ENCODE measurements around the gene XAGE1B.
"Not testable (repeated sequence)": the region's sequence is repeated elsewhere in the genome, so short reads cannot be mapped to it uniquely, and the experiment has no call there.

The XAGE1B gene, protein sequence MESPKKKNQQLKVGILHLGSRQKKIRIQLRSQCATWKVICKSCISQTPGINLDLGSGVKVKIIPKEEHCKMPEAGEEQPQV

DNA sequence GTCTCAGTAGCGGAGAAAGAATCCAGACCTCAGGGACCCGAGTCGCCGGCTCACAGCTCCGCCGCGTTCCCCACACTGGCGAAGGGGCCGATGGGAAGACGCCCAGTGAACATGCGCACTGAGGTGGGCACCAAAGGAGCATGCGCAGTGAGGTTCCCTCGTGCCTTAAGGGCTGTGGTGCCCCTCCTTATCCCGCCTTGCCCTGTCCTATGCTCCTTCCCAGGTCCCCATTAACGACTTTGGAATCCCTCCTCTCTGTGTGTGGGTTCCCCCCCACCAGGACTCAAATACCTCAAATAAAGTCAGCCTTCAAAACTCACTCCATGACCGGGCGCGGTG is at the start of gene XAGE1B:
Gene XAGE1B, minus strand, starts transcription at position 77 of the 339 bp plus-strand sequence. CDS start 1,536 bp downstream, outside the sequence.
- intact Hi-C loops (cut with DNase I); DNase-seq: not testable (repeated sequence)

DNA sequence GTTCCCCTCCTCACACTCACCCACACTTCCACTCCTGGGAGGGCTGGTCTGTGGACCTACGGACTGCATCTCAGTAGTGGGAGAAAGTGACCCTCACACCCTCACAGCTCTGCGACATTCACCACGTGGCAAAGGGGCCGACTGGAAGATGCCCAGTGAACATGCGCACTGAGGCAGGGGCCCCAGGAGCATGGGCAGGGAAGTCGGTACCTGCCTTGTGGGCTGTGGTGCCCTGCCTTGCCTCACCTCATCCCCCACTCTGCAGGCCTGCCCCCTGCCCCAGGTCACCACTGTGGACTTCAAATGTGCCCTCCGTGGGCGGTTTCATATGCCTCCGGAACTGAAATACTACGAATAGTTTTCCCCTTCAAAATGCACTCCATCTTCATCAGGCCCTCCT is 46.2 kb upstream of the XAGE1B start:
- intact Hi-C loops (cut with DNase I), result no loop called here
- DNase-seq, result no peak

DNA sequence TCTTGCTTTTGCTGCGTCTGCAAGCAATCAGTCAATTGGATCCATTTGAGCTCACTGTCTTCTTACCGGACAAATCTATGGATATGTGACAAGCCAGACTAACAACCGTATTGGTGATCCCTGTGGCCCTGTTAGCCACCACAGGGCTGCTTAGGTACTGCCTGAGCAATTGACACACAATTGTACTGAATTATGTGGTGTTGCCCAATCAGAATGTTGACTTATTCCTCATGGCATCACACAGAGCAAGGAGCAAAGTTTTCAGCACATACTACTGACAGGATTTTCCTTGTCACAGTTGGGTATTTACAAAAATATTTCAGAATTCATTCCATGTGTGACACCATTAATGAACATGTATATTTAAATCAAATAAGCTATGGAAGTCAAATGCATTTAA is 41.3 kb upstream of the XAGE1B start:
- intact Hi-C loops (cut with DNase I), result no loop called here
- DNase-seq, result no peak

DNA sequence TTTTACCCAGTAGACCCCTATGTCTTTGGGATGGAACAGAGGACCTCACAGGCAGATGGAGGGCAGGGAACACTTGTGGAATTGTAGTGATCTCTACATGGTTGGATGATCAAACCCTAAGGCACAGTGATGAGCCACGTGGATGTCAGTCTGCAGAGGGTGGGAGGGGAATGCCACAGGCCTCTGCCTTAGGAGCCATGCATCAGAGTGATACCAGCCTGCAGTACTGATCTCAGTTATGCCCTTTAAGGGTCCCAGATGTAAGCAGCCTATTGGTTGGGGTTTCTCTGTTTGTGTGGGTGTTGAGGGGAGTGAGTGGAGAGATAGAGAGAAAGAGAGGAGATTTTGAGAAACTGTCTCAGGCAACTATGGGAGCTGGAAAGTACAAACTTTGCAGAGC is 39.9 kb upstream of the XAGE1B start:
- intact Hi-C loops (cut with DNase I), result no loop called here
- DNase-seq, result no peak

DNA sequence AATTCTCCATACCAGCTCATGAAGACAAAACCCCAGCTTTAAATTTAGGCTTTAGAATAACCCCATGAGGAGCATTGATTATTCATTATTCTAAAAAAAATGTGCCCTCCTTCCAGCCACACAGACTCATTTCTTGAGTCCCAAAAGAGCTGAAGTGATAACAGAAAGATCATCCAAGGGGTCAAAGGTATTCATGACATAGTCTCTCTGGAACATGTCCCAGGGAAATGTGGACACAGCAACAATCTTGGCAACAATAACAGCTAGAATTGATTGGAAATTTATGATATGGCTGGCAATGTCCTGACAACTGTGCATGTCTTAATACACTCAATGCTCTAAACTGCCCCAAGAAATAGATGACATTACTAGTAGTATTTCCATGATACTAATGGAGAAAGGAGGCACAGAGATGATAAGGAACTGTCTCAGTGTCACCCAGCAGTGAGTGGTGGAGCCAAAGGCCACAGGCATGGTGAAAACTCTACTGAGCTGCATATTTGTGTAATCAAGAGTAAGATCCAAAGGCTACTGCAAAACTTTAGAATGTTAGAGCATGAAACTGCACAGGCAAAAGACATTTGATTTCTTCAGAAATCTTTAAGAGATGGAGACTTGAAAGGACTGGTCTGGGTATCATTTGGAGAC is 37.3 kb upstream of the XAGE1B start:
- DNase-seq, result no peak
- intact Hi-C loops (cut with DNase I), result no loop called here

DNA sequence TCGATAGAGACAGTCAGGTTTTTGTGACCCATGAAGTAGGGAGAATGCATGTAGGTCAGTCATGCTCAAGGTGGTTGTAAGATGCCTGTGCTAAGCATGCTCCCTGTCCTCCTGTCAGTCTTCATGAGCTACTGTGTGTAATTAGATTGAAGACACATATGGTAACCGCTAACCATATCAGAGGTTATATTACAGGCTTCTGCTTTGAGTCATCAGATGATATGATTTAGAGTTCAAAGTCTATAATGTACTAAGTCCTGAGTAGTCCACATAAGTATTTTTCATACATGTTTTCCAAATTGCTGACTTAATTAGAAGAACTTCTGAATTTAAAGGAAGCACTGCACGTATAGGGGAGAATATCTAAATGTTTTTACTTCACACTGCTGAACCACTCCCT is 31.9 kb upstream of the XAGE1B start:
- intact Hi-C loops (cut with DNase I); DNase-seq: not testable (repeated sequence)

- DNase-seq, result no peak
- intact Hi-C loops (cut with DNase I), result no loop called here
Observed at GRCh38 chrX:52544147-52544840, 27.4 kb upstream of the XAGE1B start.

GRCh38 chrX:52542311-52542710 is 25.4 kb upstream of the XAGE1B start:
- intact Hi-C loops (cut with DNase I), result no loop called here
- no peak for DNase-seq

DNA sequence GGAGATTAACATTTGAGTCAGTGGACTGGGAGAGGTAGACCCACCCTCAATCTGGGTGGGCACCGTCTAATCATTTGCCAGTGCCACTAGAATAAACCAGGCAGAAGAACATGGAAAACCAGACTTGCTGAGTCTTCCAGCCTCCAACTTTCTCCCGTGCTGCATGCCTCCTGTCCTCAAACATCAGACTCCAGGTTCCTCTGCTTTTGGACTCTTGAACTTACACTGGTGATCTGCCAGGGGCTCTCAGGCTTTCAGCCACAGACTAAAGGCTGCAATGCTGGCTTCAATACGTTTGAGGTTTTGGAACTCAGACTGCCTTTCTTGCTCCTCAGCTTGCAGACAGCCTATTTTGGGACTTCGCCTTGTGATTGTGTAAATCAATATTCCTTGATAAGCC is 24.2 kb upstream of the XAGE1B start:
- DNase-seq; intact Hi-C loops (cut with DNase I): not testable (repeated sequence)

GRCh38 chrX:52516110-52516986 is 515 bp downstream of the XAGE1B start:
- DNase-seq; intact Hi-C loops (cut with DNase I): not testable (repeated sequence)

GRCh38 chrX:52511126-52511525 is 5.7 kb downstream of the XAGE1B start:
- intact Hi-C loops (cut with DNase I); DNase-seq: not testable (repeated sequence)

- DNase-seq, result peak in 1 of 10 donors; percentile 9
- intact Hi-C loops (cut with DNase I), result no loop called here
Observed at GRCh38 chrX:52509916-52510315, 6.9 kb downstream of the XAGE1B start.

DNA sequence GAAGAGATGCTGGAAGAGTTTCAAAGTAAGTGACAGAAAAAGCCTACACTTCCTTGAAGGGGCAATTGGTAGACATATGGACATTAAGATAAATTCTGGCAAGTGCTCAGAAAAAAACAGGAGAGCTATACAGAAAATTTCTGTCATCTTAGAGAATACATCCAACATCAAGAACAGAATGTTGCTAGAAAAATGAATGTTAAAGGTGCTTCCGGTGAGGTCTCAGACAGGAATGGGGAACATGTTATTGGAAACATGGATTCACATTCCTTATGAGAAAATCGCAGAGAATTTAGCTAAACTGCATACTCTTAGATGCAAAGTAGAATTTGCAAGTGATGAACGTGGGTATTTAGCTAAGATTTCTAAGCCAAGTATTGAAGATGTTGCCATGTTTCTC is 9.5 kb downstream of the XAGE1B start:
- DNase-seq, result no peak
- intact Hi-C loops (cut with DNase I), result no loop called here

DNA sequence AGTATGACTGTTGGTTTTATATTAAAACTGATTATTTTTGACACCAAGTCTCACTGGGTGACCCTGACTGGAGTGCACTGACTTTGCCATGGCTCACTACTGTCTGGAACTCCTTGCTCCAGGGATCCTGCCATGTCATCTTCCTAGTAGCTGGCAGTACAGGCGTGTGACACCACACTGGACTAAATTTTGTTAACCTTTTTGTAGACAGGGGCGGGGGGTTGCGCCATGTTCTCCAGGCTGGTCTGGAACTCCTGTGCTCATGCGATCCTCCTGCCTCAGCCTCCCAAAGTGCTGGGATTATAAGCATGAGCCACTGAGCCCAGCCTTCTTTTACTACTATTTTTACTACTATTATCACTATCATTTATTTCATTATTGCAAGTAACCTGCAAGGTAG is 12.3 kb downstream of the XAGE1B start:
- intact Hi-C loops (cut with DNase I), result no loop called here
- peak in 2 of 10 donors; percentile 1 to 10 for DNase-seq

GRCh38 chrX:52501362-52501761 is 15.5 kb downstream of the XAGE1B start:
- DNase-seq; intact Hi-C loops (cut with DNase I): not testable (repeated sequence)

DNA sequence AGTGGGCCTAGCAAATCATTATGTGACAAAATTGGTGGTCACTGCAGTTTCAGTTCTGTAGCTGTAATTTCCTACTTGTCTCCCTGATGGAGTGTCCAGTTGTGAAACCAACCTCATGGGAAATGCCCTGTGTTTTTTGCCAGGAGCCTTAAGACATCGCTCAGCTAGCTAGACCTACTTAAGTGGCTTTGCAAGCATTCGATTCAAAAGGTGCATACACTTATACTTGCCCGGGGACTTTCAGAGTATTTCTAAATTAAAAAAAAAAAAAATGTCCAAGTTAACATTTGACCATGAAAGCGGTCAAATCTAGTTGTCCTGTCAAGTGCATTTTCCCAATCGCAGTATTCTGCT is 20.5 kb downstream of the XAGE1B start:
- intact Hi-C loops (cut with DNase I); DNase-seq: not testable (repeated sequence)

DNA sequence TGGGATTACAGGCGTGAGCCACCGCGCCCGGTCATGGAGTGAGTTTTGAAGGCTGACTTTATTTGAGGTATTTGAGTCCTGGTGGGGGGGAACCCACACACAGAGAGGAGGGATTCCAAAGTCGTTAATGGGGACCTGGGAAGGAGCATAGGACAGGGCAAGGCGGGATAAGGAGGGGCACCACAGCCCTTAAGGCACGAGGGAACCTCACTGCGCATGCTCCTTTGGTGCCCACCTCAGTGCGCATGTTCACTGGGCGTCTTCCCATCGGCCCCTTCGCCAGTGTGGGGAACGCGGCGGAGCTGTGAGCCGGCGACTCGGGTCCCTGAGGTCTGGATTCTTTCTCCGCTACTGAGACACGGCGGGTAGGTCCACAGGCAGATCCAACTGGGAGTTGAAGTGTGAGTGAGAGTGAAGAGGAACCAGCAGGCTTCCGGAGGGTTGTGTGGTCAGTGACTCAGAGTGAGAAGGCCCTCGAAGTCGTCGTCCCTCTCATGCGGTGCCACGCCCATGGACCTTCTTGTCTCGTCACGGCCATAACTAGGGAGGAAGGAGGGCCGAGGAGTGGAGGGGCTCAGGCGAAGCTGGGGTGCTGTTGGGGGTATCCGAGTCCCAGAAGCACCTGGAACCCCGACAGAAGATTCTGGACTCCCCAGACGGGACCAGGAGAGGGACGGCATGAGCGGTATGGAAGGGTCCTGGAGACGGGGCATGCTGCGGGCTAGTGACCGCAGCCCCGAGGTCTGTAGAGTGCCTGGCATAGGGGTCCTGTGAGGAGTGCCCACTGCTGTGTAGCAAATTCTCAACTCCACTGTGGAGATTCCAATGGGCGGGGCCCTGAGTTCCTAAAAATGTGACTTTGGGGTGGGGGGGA is 21.1 kb downstream of the XAGE1B start, which contains the start of gene XAGE1A:
Gene XAGE1A, plus strand, starts transcription at position 264 of the 874 bp plus-strand sequence. CDS start 1,554 bp downstream, outside the sequence.
- DNase-seq; intact Hi-C loops (cut with DNase I): not testable (repeated sequence)

- DNase-seq; intact Hi-C loops (cut with DNase I): not testable (repeated sequence)
Observed at GRCh38 chrX:52471301-52471700, 45.6 kb downstream of the XAGE1B start.
